Calu3 (cell line): ENCODE measurements around the gene BATF2. TPM values are rescaled to one million over a fixed set of nuclear protein-coding genes. Genes with fewer than 3 reads are reported as not detected.

Source experiments
- BruUV-seq: library from RNA; stranded (reverse); fragments of 400-500 nt; replicated peaks from 2 replicates; lab custom pipeline; 2021; lab: Mats Ljungman, UMichigan
- CTCF ChIA-PET: fragments of 300-600 bp; sonication (Branson Sonifier 250); formaldehyde crosslinking; loops from one replicate; lab custom pipeline; 2022; ENCODE audit warnings: antibody characterized with exemption; lab: Charles Lee
- DNase-seq: peaks from one replicate; pipeline ENCODE4 v3.0.0; 2022
- H3K27ac Mint-ChIP-seq: one replicate; pipeline ENCODE4 v1.8.0; 2022; ENCODE audit warnings: mixed read lengths; ENCODE audit not compliant: unreplicated experiment
- H3K27me3 Mint-ChIP-seq: one replicate; pipeline ENCODE4 v1.8.0; 2022; ENCODE audit warnings: mixed read lengths; ENCODE audit not compliant: unreplicated experiment
- H3K36me3 Mint-ChIP-seq: one replicate; pipeline ENCODE4 v1.8.0; 2022; ENCODE audit warnings: mild to moderate bottlenecking, moderate library complexity, mixed read lengths; ENCODE audit not compliant: insufficient read depth, unreplicated experiment
- H3K4me1 Mint-ChIP-seq: one replicate; pipeline ENCODE4 v1.8.0; 2022; ENCODE audit warnings: mild to moderate bottlenecking, low read depth, mixed read lengths; ENCODE audit not compliant: unreplicated experiment
- H3K4me3 Mint-ChIP-seq: one replicate; pipeline ENCODE4 v1.8.0; 2022; ENCODE audit warnings: mild to moderate bottlenecking, low read depth, moderate library complexity, mixed read lengths; ENCODE audit not compliant: unreplicated experiment
- H3K9me3 Mint-ChIP-seq: one replicate; pipeline ENCODE4 v1.8.0; 2022; ENCODE audit warnings: low read depth, mixed read lengths; ENCODE audit not compliant: unreplicated experiment
- CTCF ChIP-seq: fragments of 200-600 bp; IDR thresholded peaks from one replicate; pipeline ENCODE4 v1.8.0; 2022; ENCODE audit warnings: antibody characterized with exemption; ENCODE audit not compliant: unreplicated experiment
- intact Hi-C: fragments of 100-400 bp; cut with micrococcal nuclease; formaldehyde crosslinking; loops from one replicate; pipeline ENCODE4 v1.10.0; 2022; ENCODE audit not compliant: unreplicated experiment
- total RNA-seq: library from RNA; stranded (reverse); gene quantifications from 2 replicates; pipeline ENCODE4 v1.2.3, GENCODE V29; 2022

Gene BATF2
- total RNA-seq, 1 experiment from 2014 or later, result 4.5 TPM

GRCh38 chr11:65003282-65003681, 6.5 kb upstream of the BATF2 start:
- no TSS peak for BruUV-seq
- DNase-seq, result no peak
- Mint-ChIP-seq H3K9me3 (no peaks in the 10 kb centered on the region), H3K27ac (no peak overlapping the region), H3K4me1 (peaks cover 10% of the 10 kb centered on the region), H3K4me3 (no peak overlapping the region), H3K27me3 (no peaks in the 10 kb centered on the region), H3K36me3 (peaks cover 6% of the 10 kb centered on the region)
- no peak for TF ChIP-seq CTCF
- CTCF ChIA-PET, result no interaction called here
- intact Hi-C loops, result no loop called here

DNA sequence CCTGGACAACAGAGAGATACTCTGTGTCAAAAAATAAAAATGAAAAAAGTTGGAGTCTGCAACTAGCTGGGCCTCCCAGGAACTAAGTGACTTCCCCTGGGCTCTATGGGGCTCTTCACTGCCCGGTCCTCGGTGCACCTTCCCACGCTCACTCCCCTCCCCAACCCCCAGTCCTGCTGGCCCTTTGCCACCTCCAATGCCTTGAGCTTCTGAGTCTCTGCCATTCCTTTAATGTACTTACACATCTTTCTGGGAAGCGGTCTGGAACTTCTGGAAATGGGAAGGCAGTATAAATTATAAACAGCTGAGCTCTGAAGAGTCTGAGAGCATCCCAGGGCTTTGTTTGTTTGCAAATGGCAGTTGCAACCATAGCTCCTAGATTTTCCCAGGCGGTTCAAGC, 5.9 kb upstream of the BATF2 start:
- CTCF ChIA-PET, result no interaction called here
- intact Hi-C loops, result no loop called here
- BruUV-seq, result no TSS peak

DNA sequence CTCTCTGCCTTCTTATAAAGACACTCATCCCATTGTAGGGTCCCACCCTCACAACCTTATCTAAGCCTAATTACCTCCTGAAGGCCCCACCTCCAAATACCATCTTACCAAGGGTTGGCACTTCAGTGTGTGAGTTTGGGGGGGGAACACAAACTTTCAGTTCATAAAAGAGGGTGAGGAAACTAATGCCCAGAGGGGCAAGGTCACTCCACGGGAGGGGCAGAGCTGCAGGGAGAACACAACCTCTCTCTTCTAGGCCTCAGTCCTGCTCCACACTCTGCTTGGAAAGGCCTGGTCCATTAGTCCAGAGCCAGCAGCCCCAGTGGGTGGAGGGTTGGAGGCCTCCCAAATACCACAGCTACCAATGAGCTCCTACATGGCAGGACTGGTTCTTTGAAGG, 2.7 kb upstream of the BATF2 start:
- peak overlapping the region; percentile 44 for H3K27ac Mint-ChIP-seq
- no peaks in the 10 kb centered on the region for H3K27me3 Mint-ChIP-seq
- no TSS peak for BruUV-seq
- no peak for TF ChIP-seq CTCF
- CTCF ChIA-PET, result interaction anchor here (1.5 kb wide), 2 partner anchors 8 to 14 kb away, joined by 3 to 5 read pairs; partner anchors contain the start of gene ARL2
- H3K36me3 Mint-ChIP-seq, result peaks cover 12% of the 10 kb centered on the region
- no peaks in the 10 kb centered on the region for H3K9me3 Mint-ChIP-seq
- peaks cover 28% of the 10 kb centered on the region for H3K4me1 Mint-ChIP-seq
- no peak overlapping the region for H3K4me3 Mint-ChIP-seq
- intact Hi-C loops, result loop anchor here (5.0 kb wide), 2 partner anchors 82 to 152 kb away; partner anchors contain the start of gene ATG2A
- no peak for DNase-seq

More for the DNA sequence above, 5.9 kb upstream of the BATF2 start:
- Mint-ChIP-seq H3K27ac (no peak overlapping the region), H3K4me3 (no peak overlapping the region), H3K27me3 (no peaks in the 10 kb centered on the region), H3K36me3 (peaks cover 6% of the 10 kb centered on the region), H3K9me3 (no peaks in the 10 kb centered on the region), H3K4me1 (peaks cover 13% of the 10 kb centered on the region)
- DNase-seq, result no peak
- no peak for TF ChIP-seq CTCF

DNA sequence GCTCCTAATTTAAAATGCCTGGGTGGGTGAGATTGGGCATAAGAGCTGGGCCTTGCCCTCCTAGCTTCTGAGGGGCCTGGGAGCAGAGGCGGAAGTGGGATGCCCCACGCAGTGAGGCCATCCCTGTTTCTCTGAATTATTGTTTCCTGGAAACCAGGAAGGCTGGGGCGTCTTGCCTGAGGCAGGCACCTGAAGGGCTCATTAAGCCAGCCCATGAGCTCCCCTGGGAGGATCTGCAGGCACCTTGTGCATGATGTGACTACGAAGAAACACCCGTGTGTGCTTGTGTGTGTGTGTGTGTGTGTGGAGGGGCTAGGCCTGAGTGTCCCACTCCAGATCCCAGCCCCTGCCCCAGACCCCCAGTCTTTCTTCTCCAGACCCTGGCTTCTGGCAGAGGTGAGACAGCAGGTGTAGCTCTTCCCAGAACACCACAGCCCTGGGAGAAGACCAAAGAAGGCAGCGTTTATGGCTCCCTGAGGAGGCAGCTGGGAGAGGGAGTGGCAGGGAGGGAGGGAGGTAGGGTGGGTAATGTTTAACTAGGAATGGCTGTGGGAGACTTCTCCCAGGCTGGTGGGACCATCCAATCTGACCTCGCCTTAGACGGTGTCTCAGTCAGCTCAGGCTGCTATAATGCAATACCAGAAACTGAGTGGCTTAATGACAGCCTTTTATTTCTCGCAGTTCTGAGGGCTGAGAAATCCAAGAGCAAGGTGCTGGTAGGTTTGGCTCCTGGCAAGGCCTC, 2.1 kb upstream of the BATF2 start:
- intact Hi-C loops, result loop anchor here (5.0 kb wide), 2 partner anchors 82 to 152 kb away; partner anchors contain the start of gene ATG2A
- Mint-ChIP-seq H3K9me3 (no peaks in the 10 kb centered on the region), H3K4me1 (peaks cover 28% of the 10 kb centered on the region), H3K27me3 (no peaks in the 10 kb centered on the region), H3K27ac (peak overlapping the region; percentile 76), H3K4me3 (peak overlapping the region; percentile 36), H3K36me3 (peaks cover 12% of the 10 kb centered on the region)
- no peak for TF ChIP-seq CTCF
- CTCF ChIA-PET, result interaction anchor here (1.5 kb wide), 2 partner anchors 8 to 15 kb away, joined by 3 to 5 read pairs; partner anchors contain the start of gene ARL2
- peak; percentile 44 for DNase-seq
- BruUV-seq, result no TSS peak
